Fibroblast of the conjunctiva (primary cell): Measurements from ENCODE around the gene CREB3L2.
"Not testable (repeated sequence)": the region's sequence is repeated elsewhere in the genome, so short reads cannot be mapped to it uniquely, and the experiment has no call there.

Source experiments
- DNase-seq: peaks from one replicate; pipeline ENCODE4 v3.0.0-alpha.2; 2010; ENCODE audit warnings: low read depth

The CREB3L2 gene

DNA sequence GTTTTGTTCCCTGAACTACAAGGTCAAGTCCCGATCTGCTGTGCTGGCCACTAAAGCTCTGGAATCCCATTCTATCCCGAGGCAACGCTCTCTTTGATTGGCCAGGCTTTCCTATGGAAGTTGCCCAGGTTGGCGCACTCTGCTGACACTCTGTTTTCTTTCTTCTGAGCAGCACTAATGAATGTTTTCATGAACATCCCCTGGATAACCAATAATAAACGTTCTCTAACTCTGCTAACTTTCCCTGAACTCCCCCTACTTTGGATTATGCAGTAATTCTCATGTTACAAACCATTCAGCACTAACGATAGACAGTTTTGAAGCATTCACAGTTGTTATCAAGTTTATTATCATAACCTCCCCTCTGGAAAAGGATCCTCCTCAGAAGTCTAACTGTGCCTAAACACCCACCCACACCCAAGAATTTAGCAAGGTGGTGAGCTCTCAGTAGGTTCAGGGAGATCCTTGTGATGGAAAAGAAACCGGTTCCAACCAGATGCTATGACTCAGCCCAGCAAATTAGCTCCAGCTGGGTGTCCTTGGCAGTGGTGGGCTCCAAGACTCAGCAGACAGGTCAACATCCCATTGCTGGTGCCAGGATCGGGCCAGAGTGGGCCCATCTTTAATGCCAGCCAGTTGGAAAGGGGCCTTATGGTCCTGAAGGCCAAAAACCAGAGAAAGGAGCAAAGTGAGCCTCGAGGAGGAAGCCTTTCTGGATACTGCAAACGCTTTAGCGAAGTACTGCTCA, 68.4 kb downstream of the CREB3L2 start:
- peak; percentile 68 for DNase-seq

DNA sequence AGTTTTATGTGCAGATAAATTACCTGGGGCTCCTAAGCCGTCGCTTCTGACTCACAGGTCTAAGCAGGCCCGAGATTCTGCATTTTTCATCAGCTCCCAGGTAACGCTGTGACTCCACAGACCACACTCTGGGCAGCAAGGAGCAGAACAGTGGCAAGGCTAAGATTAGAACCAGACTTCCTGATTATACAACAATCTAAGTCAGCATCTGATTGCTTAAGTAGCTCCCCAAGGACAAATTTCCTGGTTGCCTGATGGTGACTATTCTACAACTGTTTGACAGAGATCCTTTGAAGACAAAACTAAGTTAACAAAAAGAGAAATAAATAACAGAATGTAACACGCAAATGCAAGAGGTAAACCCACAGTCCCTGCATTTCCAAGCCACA, 69.0 kb downstream of the CREB3L2 start:
- DNase-seq, result peak; percentile 23

DNA sequence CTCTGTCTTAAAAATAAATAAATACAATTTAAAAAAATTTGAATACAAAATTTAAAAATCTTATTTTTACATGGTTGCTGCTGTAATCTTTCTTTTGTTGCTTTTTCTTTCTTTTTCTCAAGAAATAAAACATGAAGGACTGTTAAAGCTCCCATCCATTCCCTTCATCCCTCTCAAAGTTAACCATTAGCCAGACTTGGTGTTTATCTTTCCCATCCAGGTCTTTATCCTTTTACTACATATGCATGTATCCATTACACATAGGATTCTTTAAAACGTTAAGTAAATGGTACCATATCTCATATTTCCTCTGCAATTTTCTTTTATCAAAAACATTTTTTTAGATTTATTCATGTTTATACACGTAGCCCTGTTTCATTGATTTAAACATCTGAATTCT, 70.1 kb downstream of the CREB3L2 start:
- no peak for DNase-seq

DNA sequence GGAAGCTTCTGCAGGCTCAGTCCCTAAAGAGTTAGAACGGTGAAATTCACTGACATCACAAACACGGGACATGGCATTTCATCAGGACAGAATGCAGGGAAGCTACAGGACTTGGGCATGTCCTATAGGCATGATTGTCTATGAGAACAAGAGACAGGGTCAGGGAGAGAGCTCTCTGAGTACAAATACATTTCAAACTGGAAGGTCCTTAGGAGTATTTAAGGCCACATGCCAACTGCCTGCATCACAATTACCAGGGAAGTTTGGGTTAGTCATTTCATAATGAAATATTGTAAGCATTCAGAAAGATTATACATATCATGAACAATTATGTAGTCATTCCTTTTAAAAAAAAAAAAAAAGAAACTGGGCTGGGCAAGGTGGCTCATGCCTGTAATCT, 71.3 kb downstream of the CREB3L2 start:
- peak; percentile 43 for DNase-seq

DNA sequence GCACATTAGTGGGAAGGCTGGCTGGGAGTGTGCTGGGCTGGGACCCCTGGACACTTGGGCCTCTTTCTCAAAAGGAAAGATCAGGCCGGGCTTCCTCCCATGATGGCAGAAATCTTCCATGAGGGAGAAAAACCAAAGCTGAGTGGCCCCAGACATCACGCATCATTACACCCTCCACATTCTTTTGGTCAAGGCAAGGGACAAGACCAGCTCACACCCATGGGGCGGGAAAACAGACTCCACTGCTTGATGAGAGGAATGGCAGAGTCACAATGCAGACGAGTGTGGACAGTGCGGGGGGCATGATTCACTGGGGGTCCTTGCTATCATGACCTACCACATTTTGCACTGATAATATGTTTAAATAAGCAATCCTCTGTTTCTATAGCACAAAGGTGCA, 73.3 kb downstream of the CREB3L2 start:
- no peak for DNase-seq

DNA sequence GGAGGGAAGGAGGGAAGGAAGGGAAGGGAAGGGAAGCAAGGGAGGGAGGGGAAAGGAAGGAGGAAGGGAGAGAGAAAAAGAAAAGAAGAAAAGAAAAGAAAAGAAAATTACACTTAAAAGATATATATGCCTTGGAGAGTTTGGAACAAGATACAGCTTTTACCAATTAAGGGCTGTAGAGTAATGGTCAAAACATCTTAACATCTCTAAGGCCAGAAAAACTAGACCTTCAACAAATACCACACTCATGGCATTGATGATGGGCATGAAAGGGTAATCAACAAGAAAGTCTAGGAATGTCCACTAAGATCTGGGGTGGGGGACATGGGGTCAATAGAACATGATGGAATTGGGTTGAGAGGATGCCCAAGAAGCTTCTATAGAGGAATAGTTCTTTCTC, 74.5 kb downstream of the CREB3L2 start:
- DNase-seq, result no peak

DNA sequence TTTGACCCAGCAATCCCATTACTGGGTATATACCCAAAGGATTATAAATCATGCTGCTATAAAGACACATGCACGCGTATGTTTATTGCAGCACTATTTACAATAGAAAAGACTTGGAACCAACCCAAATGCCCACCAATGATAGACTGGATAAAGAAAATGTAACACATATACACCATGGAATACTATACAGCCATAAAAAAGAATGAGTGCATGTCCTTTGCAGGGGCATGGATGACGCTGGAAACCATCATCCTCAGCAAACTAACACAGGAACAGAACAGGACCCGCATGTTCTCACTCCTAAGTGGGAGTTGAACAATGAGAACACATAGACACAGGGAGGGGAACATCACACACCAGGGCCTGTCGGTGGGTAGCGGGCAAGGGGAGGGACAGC, 75.7 kb downstream of the CREB3L2 start:
- DNase-seq, result not testable (repeated sequence)

DNA sequence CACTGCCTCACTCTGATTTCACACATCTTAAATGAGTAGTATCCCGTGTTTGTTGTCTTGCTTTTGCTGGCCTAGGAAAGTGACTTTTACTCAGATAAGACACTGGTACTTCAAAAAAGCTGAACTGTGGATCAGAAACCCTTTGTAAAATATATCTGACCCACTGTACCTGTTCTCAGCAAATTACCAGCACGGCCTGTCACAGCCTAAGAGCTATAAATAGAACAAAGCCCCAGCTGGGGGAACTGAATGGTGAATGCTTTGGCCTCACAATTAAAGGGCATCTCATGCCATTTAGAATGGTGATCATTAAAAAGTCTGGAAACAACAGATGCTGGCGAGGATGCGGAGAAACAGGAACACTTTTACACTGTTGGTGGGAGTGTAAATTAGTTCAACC, 76.1 kb downstream of the CREB3L2 start:
- DNase-seq, result no peak

DNA sequence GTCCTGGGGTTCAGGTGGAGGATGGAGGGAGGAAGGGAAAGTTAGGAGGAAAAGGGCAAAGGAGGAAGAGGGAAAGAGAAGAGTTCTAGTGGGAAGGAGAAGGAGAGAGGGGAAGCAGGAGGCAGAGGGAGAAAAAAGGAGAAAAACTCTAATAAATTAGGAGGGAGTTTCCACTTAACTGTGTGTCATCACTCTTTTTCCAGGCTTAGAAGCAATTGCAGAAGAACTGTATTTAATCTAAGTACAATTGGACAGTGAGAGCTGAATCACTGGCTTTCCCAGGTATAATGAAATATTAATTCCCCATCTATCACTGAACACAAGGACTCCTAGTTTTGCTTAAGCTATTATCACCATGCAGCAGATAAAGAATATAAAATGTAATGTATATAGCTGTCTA, 76.8 kb downstream of the CREB3L2 start:
- no peak for DNase-seq

DNA sequence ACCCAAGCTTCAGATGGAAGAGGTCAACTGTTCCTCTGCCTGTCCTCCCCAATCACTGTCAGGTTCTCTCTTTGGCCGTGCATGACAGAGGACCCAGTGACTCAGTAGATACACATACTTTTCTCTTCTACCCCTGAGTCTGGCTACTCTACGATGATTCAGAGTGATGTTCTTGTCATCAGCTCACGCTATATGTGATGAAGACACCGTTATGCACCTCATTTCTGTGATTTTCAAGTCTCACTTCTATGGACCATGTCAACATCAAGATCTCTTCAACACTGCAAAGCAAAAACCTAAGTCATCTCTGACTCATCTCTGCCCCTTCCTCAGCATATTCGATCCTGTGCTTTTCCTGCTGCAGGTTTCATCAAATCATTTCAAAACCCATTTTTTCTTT, 78.5 kb downstream of the CREB3L2 start:
- DNase-seq, result no peak

DNA sequence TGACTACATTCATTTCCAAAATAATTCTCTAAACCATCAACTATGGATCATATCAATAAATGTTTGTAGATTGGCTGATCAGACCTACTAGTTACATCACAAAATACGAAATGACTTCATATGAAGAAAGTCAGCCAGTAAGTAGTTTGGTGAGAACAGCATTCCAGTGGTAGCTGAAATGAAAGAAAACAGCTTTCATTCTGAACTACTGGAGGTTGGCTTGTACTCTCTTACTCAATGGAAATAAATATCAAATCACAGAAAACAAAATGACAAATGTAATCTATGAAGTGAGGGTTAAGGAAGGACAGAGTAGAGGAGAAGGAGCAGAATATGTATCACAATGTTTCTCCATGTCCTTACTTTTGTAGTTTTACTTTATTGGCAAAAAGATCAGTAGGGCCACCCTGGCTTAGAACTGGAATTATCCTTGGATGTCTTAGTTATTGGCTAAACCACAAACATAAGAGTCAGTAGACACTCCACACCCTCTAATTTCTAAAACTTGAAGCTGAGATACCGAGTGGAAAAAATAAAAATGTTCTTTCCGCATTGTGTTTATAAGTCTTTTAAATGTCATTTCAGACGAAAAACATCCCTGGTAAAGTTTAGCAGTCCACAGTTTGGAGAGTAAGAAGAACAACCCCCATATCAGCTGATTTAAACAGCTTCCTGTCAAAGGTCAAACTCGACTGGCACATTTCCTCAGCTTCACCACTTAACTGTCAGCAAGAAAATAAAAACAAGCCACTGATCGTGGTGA, 81.1 kb downstream of the CREB3L2 start:
- no peak for DNase-seq

DNA sequence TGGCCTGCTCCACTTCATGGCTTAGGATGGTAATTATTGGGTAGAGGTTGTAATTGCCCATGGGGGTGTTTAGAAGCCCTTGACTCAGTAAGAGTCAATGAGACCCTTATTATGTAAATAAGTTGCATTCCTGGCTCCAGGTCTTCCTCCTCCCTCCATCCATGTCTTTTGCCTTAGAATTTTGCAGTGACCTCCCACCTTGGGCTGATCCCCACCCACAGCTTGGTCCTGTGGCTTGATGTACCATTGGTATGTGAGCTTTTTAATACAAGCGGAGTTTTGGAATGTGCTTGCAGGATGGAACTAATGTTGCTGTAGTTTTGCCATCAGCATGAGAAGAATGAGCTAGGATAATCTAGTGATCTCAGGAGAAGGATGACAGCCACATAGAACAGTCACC, 81.9 kb downstream of the CREB3L2 start:
- no peak for DNase-seq

DNA sequence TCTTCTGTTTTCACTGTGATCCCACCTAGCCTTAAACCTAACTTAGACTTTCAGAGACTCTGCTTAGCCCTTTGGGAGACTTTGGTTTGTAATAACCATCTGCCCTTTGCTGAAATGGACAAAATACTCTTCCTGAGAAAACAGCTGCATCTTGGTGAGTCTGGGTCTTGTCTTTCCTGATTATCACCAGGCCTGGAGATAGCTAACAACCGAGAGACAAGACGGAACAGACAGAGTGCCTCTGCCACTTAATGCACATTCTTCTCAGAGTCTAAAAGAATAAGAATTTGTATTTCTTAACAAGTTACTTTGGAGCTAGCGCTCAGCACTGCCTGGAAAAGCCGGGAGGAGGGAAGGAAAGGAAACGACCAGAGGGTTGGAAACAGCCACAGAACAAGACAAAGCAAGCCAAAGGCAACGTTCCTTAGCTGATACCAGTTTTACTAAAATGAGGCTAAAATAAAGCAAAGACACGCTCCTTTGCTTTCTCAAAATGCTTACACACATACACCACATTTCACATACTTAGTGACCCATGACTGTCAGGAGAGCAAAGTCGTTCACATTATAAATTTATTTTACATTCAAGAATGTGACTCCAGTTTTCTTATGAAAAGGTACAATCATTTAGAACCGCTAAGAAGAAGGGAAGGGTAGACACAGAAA, 84.8 kb downstream of the CREB3L2 start:
- no peak for DNase-seq

DNA sequence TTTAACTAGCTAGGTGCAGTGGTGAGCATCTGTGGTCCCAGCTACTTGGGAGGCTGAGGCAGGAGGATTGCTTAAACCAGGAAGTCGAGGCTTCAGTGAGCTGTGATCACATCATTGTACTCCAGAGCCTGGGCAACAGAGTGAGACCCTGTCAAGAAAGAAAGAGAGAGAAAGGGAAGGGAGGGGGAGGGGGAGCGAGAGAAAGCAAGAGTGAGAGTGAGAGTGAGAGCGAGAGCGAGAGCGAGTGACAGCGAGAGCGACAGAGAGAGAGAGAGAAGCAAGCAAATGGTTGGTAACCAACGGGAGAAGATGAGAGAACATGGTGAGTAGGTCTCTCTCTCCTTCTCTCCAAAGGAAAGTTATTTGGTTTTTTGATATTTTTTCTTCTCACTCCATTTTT, 85.3 kb downstream of the CREB3L2 start:
- no peak for DNase-seq

DNA sequence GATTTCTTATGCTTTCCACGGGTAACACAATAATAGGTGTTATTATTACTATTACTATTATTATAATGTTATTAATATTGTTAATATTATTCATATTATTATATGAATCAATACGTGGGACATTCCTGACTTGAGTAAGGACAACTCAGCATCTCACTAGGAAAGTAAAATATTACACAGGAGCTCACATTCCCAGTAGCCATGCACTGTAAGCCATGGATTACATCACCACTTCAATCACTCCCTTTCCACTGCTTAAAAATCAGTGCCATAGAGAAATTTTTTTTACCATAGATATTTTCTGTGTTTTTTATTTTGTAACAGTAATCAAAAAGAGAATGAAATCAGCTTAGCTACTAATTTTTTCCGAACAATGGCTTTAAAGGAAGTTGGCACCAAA, 86.6 kb downstream of the CREB3L2 start:
- DNase-seq, result no peak

DNA sequence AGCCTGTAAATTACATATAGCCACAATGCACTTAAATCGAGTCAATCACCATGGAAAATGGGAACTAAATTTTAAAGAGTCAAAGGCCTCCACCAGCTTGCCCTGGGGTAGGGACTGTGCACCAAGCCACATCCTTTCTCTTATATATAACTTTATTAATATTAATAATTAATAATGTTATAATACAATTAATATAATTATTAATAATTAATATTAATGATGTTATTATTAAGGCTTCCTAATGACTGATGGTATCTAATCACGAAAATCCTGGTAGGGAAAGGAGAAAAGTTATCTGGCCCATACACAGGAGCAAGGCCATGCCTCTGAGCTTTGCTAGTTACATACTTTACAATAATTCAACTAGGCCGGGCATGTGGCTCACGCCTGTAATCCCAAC, 87.9 kb downstream of the CREB3L2 start:
- no peak for DNase-seq

DNA sequence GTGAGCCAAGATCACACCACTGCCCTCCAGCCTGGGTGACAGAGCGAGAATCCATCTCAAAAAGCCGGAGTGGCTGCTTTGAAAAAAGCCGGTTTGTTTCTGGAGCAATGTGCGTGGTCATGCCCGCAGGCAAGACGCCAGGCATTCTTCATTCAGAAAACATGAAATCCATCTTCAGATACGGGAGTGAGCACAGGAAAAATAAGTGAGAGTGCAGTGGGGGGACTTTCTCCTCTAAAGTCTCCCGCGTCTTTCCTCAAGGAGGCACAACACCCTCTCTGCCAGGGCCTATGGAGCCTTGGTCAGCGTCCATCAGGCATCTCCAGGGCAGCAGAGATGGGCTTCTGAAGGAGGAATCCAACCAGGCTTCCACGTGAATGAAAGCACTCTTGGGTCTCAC, 92.8 kb downstream of the CREB3L2 start:
- no peak for DNase-seq

DNA sequence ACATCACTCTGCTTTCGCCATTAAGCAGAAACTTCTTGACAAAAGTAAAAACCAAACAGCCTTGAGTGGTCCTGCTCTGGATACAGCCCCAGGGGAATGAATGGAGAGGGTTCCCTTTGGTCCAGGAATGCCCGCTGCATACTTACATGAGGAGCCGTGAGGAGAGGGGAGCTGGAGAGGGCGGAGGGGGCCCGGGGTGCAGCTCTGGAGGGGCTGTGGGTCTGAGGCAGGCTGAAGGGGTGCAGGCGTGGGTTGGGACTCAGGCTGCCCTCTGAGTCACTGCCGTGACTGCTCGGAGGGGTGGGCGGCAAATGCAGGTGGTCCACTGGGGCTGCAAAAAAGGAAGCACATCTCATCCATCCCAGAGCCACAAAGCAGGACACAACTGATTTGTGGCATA, 93.8 kb downstream of the CREB3L2 start:
- no peak for DNase-seq

DNA sequence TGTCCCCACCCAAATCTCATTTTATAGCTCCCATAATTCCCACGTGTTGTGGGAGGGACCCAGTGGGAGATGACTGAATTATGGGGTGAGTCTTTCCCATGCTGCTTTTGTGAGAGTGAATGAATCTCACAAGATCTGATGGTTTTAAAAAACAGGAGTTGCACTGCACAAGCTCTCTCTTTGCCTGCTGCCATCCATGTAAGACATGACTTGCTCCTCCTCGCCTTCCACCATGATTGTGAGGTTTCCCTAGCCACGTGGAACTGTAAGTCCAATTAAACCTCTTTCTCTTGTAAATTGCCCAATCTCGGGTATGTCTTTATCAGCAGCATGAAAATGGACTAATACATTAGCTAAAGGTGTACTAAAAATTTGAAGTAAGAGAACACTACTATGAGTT, 95.2 kb downstream of the CREB3L2 start:
- DNase-seq, result not testable (repeated sequence)

DNA sequence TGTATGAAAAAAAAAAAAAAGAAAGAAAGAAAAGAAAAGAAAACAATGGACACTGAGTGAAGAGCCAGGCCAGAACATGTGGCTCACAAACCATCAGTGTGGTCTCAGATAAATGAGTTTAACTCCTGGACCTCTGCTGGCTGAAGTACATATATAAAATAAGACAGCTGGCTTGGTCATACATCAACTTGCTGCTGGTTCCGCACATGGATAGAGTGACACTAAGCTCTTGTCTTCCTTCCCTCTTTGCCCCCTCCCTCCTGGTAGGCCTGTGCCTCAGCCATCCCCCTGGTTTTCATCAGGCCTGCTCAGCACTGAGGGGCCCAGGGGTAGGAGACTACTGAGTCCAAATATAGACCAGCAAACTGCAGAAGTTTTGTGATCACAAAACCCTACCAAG, 97.1 kb downstream of the CREB3L2 start:
- DNase-seq, result no peak

DNA sequence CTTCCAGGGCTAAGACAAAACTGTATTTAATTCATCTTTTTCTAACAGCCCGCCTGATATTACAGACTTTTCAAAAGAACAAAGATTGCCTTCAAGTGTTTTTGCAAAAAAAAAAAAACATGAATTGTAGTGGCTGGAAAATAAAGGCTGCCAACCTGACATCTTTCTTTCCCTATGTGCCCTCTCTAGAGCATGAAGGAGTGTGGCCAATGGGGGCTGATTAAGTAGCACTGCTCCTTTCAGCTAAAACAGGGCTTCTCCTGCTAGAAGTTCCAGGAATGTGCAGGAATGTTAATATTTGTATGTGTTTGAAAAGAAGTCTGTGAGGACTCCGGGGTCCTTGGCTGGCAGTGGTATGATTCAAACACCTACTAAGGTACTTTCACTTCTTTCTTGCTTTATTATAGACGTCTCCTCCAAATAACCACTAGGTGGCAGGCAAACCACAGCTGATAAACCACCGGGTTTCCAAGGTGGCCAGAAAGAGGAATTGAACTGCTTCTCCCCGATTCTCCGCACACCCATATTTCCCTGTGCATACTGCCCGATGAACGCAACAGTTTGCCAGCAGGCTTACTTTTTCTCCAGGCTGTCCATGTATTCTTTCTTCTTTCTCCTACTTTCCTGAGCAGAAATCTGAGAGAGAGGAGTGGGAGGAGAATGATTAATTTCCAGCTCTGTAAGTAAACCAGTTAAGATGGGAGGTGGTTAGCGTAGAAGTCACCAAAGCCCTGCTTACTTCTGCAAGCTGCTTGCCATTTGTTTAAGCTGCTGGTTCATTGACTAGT, 98.3 kb downstream of the CREB3L2 start:
- DNase-seq, result peak; percentile 66

DNA sequence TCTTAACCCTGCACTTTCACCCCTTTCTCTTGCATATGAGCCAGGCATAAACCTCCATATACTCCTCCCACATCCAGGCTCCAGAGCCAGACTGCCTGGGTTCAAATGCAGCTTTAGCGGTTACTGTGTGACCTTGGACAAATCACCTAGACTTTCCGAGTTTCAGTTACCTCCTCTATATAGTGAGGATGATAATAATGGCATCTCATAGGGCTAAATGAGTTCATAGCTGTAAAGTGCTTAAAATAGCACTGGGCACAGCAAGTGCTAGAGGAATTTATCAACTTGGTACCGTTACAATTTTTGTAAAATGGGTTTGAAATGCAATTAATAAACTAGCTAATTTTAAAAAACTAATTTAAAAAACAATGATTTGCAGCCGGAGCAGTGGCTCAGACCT, 101.7 kb downstream of the CREB3L2 start:
- DNase-seq, result no peak
